Measurements from ENCODE around the gene DSN1. TPM values are rescaled to one million over a fixed set of nuclear protein-coding genes. Genes with fewer than 3 reads are reported as not detected.
A peak's percentile ranks its signal among the peaks of the same experiment; 100 is the strongest.

DSN1 gene
- 4.6 and 8.3 TPM in 2 replicates for total RNA-seq
- 13.4 and 24.0 TPM in 2 replicates for polyA plus RNA-seq
- polyA plus RNA-seq (2012): 8.5 and 15.8 TPM in 2 replicates
- polyA minus RNA-seq (ENCODE audit: low replicate concordance): 1.5 and 5.7 TPM in 2 replicates

GRCh38 chr20:36773597-36774390 is at the start of gene DSN1:
Gene DSN1 (minus strand): TSS chr20:36773763. CDS start chr20:36771458, 2,305 bp downstream.
- DNase-seq (ENCODE audit: low read depth in 2 of 2): peak; percentile 94 to 97
- Histone ChIP-seq H3K9me3 (ENCODE audit: control insufficient read depth, insufficient read depth, low read depth, low read length) (no peaks in the 10 kb centered on the region), H3K4me1 (ENCODE audit: control insufficient read depth, extremely low read depth, insufficient read depth, low read length) (peaks cover 2% of the 10 kb centered on the region), H3K4me2 (ENCODE audit: extremely low read depth, insufficient read depth, low read length) (peak within 1 kb of the TSS; percentile 99), H3K9ac (ENCODE audit: insufficient read depth, low read length) (peak within 1 kb of the TSS; percentile 81), H3K27ac (ENCODE audit: insufficient read depth, low read length) (peak within 1 kb of the TSS; percentile 88), H2AFZ (ENCODE audit: low read length) (peak within 1 kb of the TSS; percentile 94), H4K20me1 (ENCODE audit: control insufficient read depth, extremely low read depth, insufficient read depth, low read length) (no peaks in the 10 kb centered on the region), H3K36me3 (ENCODE audit: control insufficient read depth, insufficient read depth, low read length) (no peaks in the 10 kb centered on the region), H3K79me2 (ENCODE audit: control insufficient read depth, insufficient read depth, low read length) (peaks cover 13% of the 10 kb centered on the region), H3K4me3 (replicated peaks in 1 of 4; ENCODE audit: control extremely low read depth in 1 of 4, insufficient read depth in 1 of 4, low read depth in 3 of 4, low read length in 4 of 4) (peak within 1 kb of the TSS; percentile 67 to 88 (median 82)), H3K27me3 (ENCODE audit: control insufficient read depth, insufficient read depth, low read length) (no peaks in the 10 kb centered on the region)
- TF ChIP-seq EZH2 (IDR thresholded peaks at IDR 0.05; ENCODE audit: low read length, missing control alignments) (no peak), CTCF (conservative IDR thresholded peaks at IDR 0.05 in 1 of 2, IDR thresholded peaks at IDR 0.05 in 1 of 2; ENCODE audit: low read depth in 1 of 2, low read length in 2 of 2) (peak in 1 of 2 donors; percentile 66)

GRCh38 chr20:36823121-36823520 is 49.6 kb upstream of the DSN1 start:
- TF ChIP-seq EZH2 (IDR thresholded peaks at IDR 0.05; ENCODE audit: low read length, missing control alignments) (no peak), CTCF (conservative IDR thresholded peaks at IDR 0.05 in 1 of 2, IDR thresholded peaks at IDR 0.05 in 1 of 2; ENCODE audit: low read depth in 1 of 2, low read length in 2 of 2) (no peak)
- Histone ChIP-seq H3K4me2 (ENCODE audit: extremely low read depth, insufficient read depth, low read length) (no peak overlapping the region), H2AFZ (ENCODE audit: low read length) (no peak overlapping the region), H3K9ac (ENCODE audit: insufficient read depth, low read length) (no peak overlapping the region), H3K79me2 (ENCODE audit: control insufficient read depth, insufficient read depth, low read length) (peaks cover 5% of the 10 kb centered on the region), H3K27ac (ENCODE audit: insufficient read depth, low read length) (no peak overlapping the region), H3K4me1 (ENCODE audit: control insufficient read depth, extremely low read depth, insufficient read depth, low read length) (peaks cover 2% of the 10 kb centered on the region), H3K4me3 (replicated peaks in 1 of 4; ENCODE audit: control extremely low read depth in 1 of 4, insufficient read depth in 1 of 4, low read depth in 3 of 4, low read length in 4 of 4) (no peak overlapping the region), H3K36me3 (ENCODE audit: control insufficient read depth, insufficient read depth, low read length) (peaks cover 20% of the 10 kb centered on the region), H4K20me1 (ENCODE audit: control insufficient read depth, extremely low read depth, insufficient read depth, low read length) (no peaks in the 10 kb centered on the region), H3K9me3 (ENCODE audit: control insufficient read depth, insufficient read depth, low read depth, low read length) (no peaks in the 10 kb centered on the region), H3K27me3 (ENCODE audit: control insufficient read depth, insufficient read depth, low read length) (no peaks in the 10 kb centered on the region)
- DNase-seq (ENCODE audit: low read depth in 2 of 2): peak in 1 of 2 donors; percentile 28

GRCh38 chr20:36821964-36822437 is 48.4 kb upstream of the DSN1 start:
- DNase-seq (ENCODE audit: low read depth in 2 of 2): no peak
- no peak for TF ChIP-seq EZH2 (IDR thresholded peaks at IDR 0.05; ENCODE audit: low read length, missing control alignments)
- no peak for TF ChIP-seq CTCF (conservative IDR thresholded peaks at IDR 0.05 in 1 of 2, IDR thresholded peaks at IDR 0.05 in 1 of 2; ENCODE audit: low read depth in 1 of 2, low read length in 2 of 2)
- peaks cover 16% of the 10 kb centered on the region for H3K36me3 ChIP-seq (ENCODE audit: control insufficient read depth, insufficient read depth, low read length)
- H2AFZ ChIP-seq (ENCODE audit: low read length): no peak overlapping the region
- H3K79me2 ChIP-seq (ENCODE audit: control insufficient read depth, insufficient read depth, low read length): peaks cover 5% of the 10 kb centered on the region
- no peak overlapping the region for H3K9ac ChIP-seq (ENCODE audit: insufficient read depth, low read length)
- H3K9me3 ChIP-seq (ENCODE audit: control insufficient read depth, insufficient read depth, low read depth, low read length): no peaks in the 10 kb centered on the region
- H3K4me3 ChIP-seq (replicated peaks in 1 of 4; ENCODE audit: control extremely low read depth in 1 of 4, insufficient read depth in 1 of 4, low read depth in 3 of 4, low read length in 4 of 4): no peak overlapping the region
- peaks cover 2% of the 10 kb centered on the region for H3K4me1 ChIP-seq (ENCODE audit: control insufficient read depth, extremely low read depth, insufficient read depth, low read length)
- H4K20me1 ChIP-seq (ENCODE audit: control insufficient read depth, extremely low read depth, insufficient read depth, low read length): no peaks in the 10 kb centered on the region
- H3K4me2 ChIP-seq (ENCODE audit: extremely low read depth, insufficient read depth, low read length): no peak overlapping the region
- H3K27ac ChIP-seq (ENCODE audit: insufficient read depth, low read length): no peak overlapping the region
- H3K27me3 ChIP-seq (ENCODE audit: control insufficient read depth, insufficient read depth, low read length): no peaks in the 10 kb centered on the region
